Uterus (tissue), 2 donors: ENCODE data around the gene PNPLA4.

ENCODE experiments used
- CTCF ChIP-seq, 4 experiments: fragments of 200-600 bp in 2 of 4; fragments of 450-650 bp in 2 of 4; sonication (generic) in 2 of 4; IDR thresholded peaks; one replicate each; pipeline ENCODE4 v1.5.1; 2016 to 2019; ENCODE audit warnings: antibody characterized with exemption in 4 of 4, mild to moderate bottlenecking in 2 of 4, moderate library complexity in 1 of 4
- POLR2A ChIP-seq, 2 donors: fragments of 450-650 bp; IDR thresholded peaks; one replicate each; pipeline ENCODE4 v1.6.1; 2016; ENCODE audit warnings: antibody characterized with exemption in 2 of 2, mild to moderate bottlenecking in 1 of 2, moderate library complexity in 1 of 2

GRCh38 chrX:7948483-7948882 lies 21.3 kb upstream of the PNPLA4 start:
- TF ChIP-seq CTCF (IDR thresholded peaks at IDR 0.05) = no peak
- no peak for TF ChIP-seq POLR2A (IDR thresholded peaks at IDR 0.05)
